AG04449 (cell line): ENCODE data around the gene IGSF21.

ENCODE experiments used
- CTCF ChIA-PET: fragments of 350-600 bp; formaldehyde crosslinking; extraction: SDS; loops from one replicate; lab custom pipeline; 2021; ENCODE audit warnings: antibody characterized with exemption; lab: Yijun Ruan, JAX
- POLR2A ChIA-PET: fragments of 400-600, 350-600 bp; formaldehyde crosslinking; extraction: SDS; loops from one replicate; lab custom pipeline; 2020; ENCODE audit warnings: antibody characterized with exemption, inconsistent platforms; lab: Yijun Ruan, JAX
- DNase-seq: peaks from one replicate; pipeline ENCODE4 v3.0.0-alpha.2; 2010; ENCODE audit warnings: low read depth, low spot score
- H3K4me3 ChIP-seq: 2 replicates; pipeline ENCODE4 v1.5.1; 2011; ENCODE audit warnings: low read depth, mild to moderate bottlenecking, control low read depth, low read length
- TF ChIP-seq, protein P1 (sequence below): IDR thresholded peaks from one replicate; pipeline ENCODE4 v1.5.1; 2011; ENCODE audit warnings: mild to moderate bottlenecking, moderate library complexity, low read length, control low read depth, inconsistent platforms; ENCODE audit not compliant: insufficient read depth; ENCODE audit errors: missing control alignments

Gene IGSF21

DNA sequence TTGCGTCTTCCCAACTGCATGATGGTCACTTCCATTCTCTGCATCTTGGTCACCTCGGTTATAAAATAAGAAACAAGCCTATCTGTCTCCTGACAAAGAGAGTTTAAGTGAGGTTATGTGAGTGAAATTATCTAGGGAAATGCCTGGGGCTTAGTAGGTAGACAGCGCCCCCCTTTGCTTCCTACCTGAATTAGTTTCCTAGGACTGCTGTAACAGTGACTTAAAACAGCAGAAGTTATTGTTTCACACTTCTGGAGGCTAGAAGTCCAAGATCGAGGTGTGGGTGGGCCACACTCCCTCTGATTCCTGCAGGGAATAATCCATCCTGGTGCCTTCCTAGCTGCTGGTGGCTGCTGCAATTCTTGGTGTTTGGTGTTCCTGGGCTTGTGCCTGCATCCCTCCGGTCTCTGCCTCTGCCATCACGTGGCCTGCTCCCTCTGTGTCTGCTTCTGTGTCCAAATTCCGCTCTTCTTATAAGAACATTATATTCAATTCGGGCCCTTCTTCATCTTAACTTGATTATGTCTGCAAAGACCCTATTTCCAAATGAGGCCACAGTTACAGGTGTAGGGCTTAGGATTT is 92.6 kb downstream of the IGSF21 start:
- H3K4me3 ChIP-seq = no peak overlapping the region
- ChIA-PET POLR2A (no interaction called here), CTCF (no interaction called here)
- DNase-seq = no peak
- TF ChIP-seq, protein P1, sequence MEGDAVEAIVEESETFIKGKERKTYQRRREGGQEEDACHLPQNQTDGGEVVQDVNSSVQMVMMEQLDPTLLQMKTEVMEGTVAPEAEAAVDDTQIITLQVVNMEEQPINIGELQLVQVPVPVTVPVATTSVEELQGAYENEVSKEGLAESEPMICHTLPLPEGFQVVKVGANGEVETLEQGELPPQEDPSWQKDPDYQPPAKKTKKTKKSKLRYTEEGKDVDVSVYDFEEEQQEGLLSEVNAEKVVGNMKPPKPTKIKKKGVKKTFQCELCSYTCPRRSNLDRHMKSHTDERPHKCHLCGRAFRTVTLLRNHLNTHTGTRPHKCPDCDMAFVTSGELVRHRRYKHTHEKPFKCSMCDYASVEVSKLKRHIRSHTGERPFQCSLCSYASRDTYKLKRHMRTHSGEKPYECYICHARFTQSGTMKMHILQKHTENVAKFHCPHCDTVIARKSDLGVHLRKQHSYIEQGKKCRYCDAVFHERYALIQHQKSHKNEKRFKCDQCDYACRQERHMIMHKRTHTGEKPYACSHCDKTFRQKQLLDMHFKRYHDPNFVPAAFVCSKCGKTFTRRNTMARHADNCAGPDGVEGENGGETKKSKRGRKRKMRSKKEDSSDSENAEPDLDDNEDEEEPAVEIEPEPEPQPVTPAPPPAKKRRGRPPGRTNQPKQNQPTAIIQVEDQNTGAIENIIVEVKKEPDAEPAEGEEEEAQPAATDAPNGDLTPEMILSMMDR = no peak

DNA sequence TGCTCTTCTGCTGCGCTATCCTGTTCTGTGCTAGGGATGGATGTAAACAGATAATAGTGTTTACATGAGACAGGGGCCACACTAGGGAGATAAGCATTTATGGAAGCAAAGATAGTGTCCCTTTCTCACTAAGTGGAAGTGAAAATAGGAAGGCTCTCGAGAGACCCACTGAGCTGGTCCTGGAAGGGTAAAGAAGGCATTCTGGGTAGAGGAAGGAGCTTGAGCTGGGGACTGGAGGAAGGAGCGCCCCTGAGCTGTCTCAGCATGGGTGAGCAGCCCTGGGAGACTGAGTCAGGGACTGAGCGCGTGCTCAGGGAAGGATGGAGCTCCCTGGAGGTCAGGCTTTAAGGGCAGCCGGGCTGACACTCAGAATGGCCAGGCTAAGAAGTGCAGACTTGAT is 93.3 kb downstream of the IGSF21 start:
- no peak for DNase-seq
- ChIA-PET CTCF (no interaction called here), POLR2A (no interaction called here)
- no peak overlapping the region for H3K4me3 ChIP-seq
- TF ChIP-seq, protein P1 = no peak

DNA sequence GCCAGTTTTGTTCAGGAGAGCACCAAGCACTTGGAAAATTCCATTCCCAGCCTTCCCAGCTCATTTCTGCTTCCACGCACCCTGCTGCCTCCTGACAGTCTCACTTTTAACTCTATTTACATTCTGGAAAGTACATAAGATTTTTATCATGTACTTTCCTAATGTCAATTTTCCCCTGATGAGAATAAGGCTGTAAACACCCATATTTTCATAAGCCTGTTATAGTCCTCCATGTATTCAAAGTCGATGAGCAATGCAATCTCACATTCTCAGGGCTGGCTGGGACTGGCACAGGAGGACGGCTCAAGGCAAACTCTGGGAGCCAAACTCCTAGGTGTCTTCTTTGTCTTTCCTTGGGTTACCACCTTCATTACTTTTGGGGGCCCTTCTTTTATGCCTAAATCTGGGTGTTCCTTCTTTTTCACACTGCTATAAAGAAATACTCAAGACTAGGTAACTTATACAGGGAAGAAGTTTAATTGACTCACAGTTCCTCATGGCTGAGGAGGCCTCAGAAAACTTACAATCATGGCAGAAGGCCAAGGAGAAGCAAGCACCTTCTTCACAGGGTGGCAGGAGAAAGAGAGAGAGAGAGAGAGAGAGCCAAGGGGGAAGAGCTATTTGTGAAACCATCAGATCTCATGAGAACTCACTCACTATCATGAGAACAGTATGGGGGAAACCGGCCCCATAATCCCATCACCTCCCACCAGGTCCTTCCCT is 94.6 kb downstream of the IGSF21 start:
- TF ChIP-seq, protein P1 = no peak
- no peak overlapping the region for H3K4me3 ChIP-seq
- no peak for DNase-seq
- CTCF ChIA-PET = no interaction called here
- POLR2A ChIA-PET = no interaction called here

DNA sequence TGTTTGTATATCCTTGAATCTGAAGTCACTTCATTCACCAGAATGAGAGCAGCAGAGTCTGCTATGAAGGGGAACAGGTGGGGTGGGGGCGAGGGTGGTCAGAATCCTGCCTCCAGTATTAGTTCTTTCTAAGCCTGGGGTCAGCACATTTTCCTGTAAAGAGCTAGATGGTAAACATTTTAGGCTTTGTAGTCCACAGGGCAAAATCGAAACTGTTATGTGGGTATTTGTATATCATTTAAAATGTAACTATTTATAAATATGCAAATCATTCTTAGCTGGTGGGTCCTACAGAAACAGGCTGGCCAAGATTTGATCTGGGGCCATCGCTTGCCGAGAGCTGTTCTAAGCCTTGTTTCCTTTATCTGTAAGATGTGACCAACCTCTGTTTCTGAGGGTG is 96.0 kb downstream of the IGSF21 start:
- ChIA-PET CTCF (no interaction called here), POLR2A (no interaction called here)
- no peak overlapping the region for H3K4me3 ChIP-seq
- no peak for DNase-seq
- TF ChIP-seq, protein P1 = no peak

DNA sequence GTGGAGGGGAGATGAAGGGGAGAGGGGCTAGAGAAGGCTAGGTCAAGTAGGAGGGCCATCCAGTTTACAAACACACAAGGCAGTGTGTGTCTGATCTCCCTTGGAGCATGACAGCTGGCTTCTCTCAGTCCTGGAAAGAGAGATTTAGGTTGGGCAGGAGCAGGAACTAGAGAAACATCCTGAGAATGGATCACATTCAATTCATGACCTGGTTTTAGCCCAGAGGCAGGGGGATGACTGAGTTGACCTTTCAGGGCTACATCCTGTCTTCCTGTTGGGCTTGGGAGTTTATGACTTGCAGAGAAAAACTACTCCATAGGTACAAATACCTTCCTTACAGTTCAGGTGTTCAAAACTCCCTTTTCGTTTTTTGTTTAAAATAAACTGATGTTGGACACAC is 97.0 kb downstream of the IGSF21 start:
- no peak for DNase-seq
- ChIA-PET CTCF (no interaction called here), POLR2A (no interaction called here)
- H3K4me3 ChIP-seq = no peak overlapping the region
- TF ChIP-seq, protein P1 = no peak

DNA sequence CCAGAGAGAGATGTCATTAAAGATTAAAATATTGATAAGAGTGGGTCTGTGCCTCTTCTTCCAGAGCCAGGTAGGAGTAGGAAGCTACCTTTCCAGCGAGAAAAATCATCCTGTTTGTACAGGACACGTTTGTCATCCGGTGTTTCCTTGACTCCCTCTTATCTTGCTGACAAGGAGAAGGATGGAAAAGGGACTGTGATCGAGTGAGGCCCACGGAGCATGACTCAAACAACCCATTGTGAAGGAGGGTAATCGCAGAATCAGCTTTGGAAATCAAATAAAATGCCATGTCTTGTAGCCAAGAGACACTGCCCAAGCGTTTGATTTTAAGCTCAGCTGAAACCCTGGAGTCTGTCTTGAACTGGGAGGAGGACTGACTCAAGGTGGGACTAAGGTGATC is 97.7 kb downstream of the IGSF21 start:
- POLR2A ChIA-PET = no interaction called here
- DNase-seq = no peak
- H3K4me3 ChIP-seq = no peak overlapping the region
- TF ChIP-seq, protein P1 = no peak
- CTCF ChIA-PET = no interaction called here
